ENCODE data around the gene UGT1A4.

DNA sequence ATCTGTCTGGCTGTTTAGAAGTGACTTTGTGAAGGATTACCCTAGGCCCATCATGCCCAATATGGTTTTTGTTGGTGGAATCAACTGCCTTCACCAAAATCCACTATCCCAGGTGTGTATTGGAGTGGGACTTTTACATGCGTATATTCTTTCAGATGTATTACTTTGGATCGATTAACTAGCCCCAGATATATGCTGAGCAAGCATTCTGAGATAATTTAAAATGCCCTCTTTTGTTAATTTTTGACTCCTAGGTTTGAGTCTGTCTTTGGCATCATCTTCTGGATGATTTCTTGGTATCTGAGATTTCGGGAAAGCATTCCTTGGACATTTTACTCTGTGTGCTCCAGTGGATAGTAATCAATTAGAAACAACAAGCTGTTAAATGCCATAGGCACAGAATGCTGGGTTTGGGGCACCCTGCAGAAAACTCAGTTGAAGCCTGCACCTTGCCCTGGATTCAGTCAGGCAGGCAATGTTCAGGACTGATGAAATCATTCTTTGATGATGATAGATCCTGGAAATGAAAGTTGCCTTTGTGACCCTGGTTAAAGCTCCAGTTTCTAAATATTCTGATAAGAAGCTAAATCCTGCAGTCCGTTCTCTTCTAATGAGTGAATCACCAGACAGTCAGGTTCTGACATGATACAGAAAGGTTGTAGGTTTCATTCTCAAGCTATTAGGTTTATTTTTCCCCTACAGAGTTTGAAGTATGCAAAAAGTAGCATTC is 42.7 kb downstream of the UGT1A4 start:
- TF ChIP-seq CREB1 (IDR thresholded peaks at IDR 0.05; ENCODE audit: low read depth) (no peak), EGR1 (IDR thresholded peaks at IDR 0.05) (no peak), EP300 (IDR thresholded peaks at IDR 0.05; ENCODE audit: borderline replicate concordance) (no peak), TAF1 (IDR thresholded peaks at IDR 0.05; ENCODE audit: low read depth) (no peak), NFIC (IDR thresholded peaks at IDR 0.05) (no peak), ZBTB7A (IDR thresholded peaks at IDR 0.05; ENCODE audit: low read depth) (no peak), FOXM1 (IDR thresholded peaks at IDR 0.05; ENCODE audit: borderline replicate concordance, low read depth) (no peak), RAD21 (IDR thresholded peaks at IDR 0.05; ENCODE audit: low read depth) (no peak)
- TF ChIP-seq, protein P1, sequence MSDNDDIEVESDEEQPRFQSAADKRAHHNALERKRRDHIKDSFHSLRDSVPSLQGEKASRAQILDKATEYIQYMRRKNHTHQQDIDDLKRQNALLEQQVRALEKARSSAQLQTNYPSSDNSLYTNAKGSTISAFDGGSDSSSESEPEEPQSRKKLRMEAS (IDR thresholded peaks at IDR 0.05), result no peak
